SU-DHL-6 (cell line): ENCODE results near the gene EXO5.

Experiments
- CTCF ChIP-seq: fragments of 200-600 bp; sonication (generic); IDR thresholded peaks from one replicate; pipeline ENCODE4 v1.5.1; 2017; ENCODE audit warnings: antibody characterized with exemption, mild to moderate bottlenecking, low read length, moderate library complexity; ENCODE audit not compliant: insufficient read depth, poor library complexity, severe bottlenecking
- EZH2phosphoT487 ChIP-seq: fragments of 200-600 bp; sonication (generic), shearing (Covaris generic); conservative IDR thresholded peaks from 2 replicates; pipeline ENCODE4 v1.6.1; 2018; ENCODE audit warnings: mild to moderate bottlenecking, antibody characterized with exemption, low read length, moderate library complexity, mixed read lengths

- TF ChIP-seq CTCF (no peak), EZH2phosphoT487 (no peak)
Measured at GRCh38 chr1:40519517-40519916, 10.9 kb downstream of the EXO5 start.
